Astrocyte (in vitro differentiated cells and primary cell): ENCODE results near the gene SOCS6.

Source experiments
- EZH2 ChIP-seq: IDR thresholded peaks from 2 replicates; pipeline ENCODE4 v1.6.1; 2012; ENCODE audit warnings: mild to moderate bottlenecking, low read length, inconsistent platforms; ENCODE audit not compliant: insufficient read depth
- TF ChIP-seq, protein P1 (sequence below): IDR thresholded peaks from 2 replicates; pipeline ENCODE4 v1.5.1; 2011; ENCODE audit warnings: low read depth, mild to moderate bottlenecking, inconsistent platforms, low read length, moderate library complexity; ENCODE audit not compliant: insufficient read depth

DNA sequence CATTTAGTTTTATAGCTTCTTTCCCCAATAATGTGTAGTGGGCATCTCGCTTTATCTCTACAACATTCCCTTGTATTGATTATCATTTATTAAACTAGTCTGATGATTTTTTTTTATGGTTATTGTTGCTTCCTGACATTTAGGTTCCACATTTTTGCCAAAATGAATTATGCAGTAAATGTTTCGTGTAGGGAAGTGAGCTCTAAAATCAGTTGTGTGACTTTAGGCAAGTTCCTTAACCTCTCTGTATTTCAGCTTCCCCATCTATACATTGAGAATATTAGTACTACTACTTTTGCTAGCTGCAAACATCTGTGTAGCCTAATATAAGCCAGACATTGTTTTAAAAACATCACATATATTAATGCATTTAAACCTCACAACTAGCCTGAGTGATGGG lies 22.9 kb downstream of the SOCS6 start:
- TF ChIP-seq EZH2 = no peak
- TF ChIP-seq, protein P1, sequence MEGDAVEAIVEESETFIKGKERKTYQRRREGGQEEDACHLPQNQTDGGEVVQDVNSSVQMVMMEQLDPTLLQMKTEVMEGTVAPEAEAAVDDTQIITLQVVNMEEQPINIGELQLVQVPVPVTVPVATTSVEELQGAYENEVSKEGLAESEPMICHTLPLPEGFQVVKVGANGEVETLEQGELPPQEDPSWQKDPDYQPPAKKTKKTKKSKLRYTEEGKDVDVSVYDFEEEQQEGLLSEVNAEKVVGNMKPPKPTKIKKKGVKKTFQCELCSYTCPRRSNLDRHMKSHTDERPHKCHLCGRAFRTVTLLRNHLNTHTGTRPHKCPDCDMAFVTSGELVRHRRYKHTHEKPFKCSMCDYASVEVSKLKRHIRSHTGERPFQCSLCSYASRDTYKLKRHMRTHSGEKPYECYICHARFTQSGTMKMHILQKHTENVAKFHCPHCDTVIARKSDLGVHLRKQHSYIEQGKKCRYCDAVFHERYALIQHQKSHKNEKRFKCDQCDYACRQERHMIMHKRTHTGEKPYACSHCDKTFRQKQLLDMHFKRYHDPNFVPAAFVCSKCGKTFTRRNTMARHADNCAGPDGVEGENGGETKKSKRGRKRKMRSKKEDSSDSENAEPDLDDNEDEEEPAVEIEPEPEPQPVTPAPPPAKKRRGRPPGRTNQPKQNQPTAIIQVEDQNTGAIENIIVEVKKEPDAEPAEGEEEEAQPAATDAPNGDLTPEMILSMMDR = no peak
